ENCODE results near the gene AFDN.

DNA sequence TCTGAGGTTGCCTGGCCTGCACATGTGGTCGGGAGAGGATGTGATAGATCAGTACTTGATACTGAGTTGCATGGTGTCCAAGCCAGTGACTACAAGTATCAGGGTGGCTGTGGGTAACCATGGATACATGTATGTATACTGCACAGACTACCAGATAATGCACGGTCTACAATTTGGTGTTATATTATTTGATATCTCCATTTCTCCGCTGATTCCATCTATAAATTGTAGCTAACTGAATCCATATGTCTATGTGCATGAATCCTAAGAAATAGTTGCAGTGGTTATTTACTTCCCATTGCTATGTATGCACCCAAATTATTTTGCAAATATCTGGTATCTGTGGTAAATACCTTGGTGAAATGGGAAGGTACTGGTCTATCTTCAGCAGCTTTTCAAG is 87.0 kb downstream of the AFDN start:
- TF ChIP-seq, protein P1, sequence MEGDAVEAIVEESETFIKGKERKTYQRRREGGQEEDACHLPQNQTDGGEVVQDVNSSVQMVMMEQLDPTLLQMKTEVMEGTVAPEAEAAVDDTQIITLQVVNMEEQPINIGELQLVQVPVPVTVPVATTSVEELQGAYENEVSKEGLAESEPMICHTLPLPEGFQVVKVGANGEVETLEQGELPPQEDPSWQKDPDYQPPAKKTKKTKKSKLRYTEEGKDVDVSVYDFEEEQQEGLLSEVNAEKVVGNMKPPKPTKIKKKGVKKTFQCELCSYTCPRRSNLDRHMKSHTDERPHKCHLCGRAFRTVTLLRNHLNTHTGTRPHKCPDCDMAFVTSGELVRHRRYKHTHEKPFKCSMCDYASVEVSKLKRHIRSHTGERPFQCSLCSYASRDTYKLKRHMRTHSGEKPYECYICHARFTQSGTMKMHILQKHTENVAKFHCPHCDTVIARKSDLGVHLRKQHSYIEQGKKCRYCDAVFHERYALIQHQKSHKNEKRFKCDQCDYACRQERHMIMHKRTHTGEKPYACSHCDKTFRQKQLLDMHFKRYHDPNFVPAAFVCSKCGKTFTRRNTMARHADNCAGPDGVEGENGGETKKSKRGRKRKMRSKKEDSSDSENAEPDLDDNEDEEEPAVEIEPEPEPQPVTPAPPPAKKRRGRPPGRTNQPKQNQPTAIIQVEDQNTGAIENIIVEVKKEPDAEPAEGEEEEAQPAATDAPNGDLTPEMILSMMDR (IDR thresholded peaks at IDR 0.05): no peak
- TF ChIP-seq POLR2A (IDR thresholded peaks at IDR 0.05): no peak
